Keratinocyte (primary cell): ENCODE measurements around the gene GTF2F1. TPM values are rescaled to one million over a fixed set of nuclear protein-coding genes. Genes with fewer than 3 reads are reported as not detected.

Experiments
- DNase-seq: peaks from one replicate; pipeline ENCODE4 v3.0.0-alpha.2; 2011; ENCODE audit warnings: low read depth, missing footprints, low spot score
- FAIRE-seq: peaks from 2 replicates; lab custom pipeline; 2011; peaks lifted over from hg19 to GRCh38; lab: Jason Lieb, UNC
- H2AFZ ChIP-seq: 2 replicates; pipeline ENCODE4 v1.6.0; 2012; ENCODE audit warnings: low read length, control low read depth, inconsistent platforms; ENCODE audit not compliant: control insufficient read depth
- H3K27ac ChIP-seq: 2 replicates; pipeline ENCODE4 v1.5.1; 2011; ENCODE audit warnings: low read length; ENCODE audit not compliant: control insufficient read depth, insufficient read depth
- H3K27me3 ChIP-seq: 3 replicates; pipeline ENCODE4 v1.6.0; 2011; ENCODE audit warnings: low read length; ENCODE audit not compliant: control insufficient read depth, insufficient read depth; ENCODE audit errors: extremely low read depth
- H3K36me3 ChIP-seq, 2 experiments: 2 replicates in 1 of 2; 3 replicates in 1 of 2; pipeline ENCODE4 v1.5.1; 2011; ENCODE audit warnings: low read length in 2 of 2, mild to moderate bottlenecking in 1 of 2; ENCODE audit not compliant: control insufficient read depth in 2 of 2, insufficient read depth in 2 of 2; ENCODE audit errors: extremely low read depth in 1 of 2
- H3K4me1 ChIP-seq: 3 replicates; pipeline ENCODE4 v1.5.1; 2011; ENCODE audit warnings: low read length; ENCODE audit not compliant: control insufficient read depth, insufficient read depth; ENCODE audit errors: extremely low read depth
- H3K4me2 ChIP-seq: 3 replicates; pipeline ENCODE4 v1.6.0; 2011; ENCODE audit warnings: low read depth, low read length; ENCODE audit not compliant: control insufficient read depth, insufficient read depth; ENCODE audit errors: extremely low read depth
- H3K4me3 ChIP-seq, 3 experiments: fragments of 200-600 bp in 1 of 3; sonication (generic) in 1 of 3; 2 replicates in 2 of 3; 3 replicates in 1 of 3; pipeline ENCODE4 v1.5.1; 2011 to 2016; ENCODE audit warnings: low read length in 3 of 3, mild to moderate bottlenecking in 3 of 3, control low read depth in 2 of 3, inconsistent platforms in 1 of 3, low read depth in 1 of 3, mixed read lengths in 1 of 3, mixed run types in 1 of 3, moderate library complexity in 1 of 3; ENCODE audit not compliant: control insufficient read depth in 2 of 3, insufficient read depth in 2 of 3; ENCODE audit errors: extremely low read depth in 1 of 3
- H3K79me2 ChIP-seq: 2 replicates; pipeline ENCODE4 v1.6.0; 2012; ENCODE audit warnings: low read length; ENCODE audit not compliant: control insufficient read depth, insufficient read depth
- H3K9ac ChIP-seq: 3 replicates; pipeline ENCODE4 v1.6.0; 2011; ENCODE audit warnings: low read length; ENCODE audit not compliant: control insufficient read depth, insufficient read depth; ENCODE audit errors: extremely low read depth
- H3K9me1 ChIP-seq: 3 replicates; pipeline ENCODE4 v1.6.0; 2011; ENCODE audit warnings: low read length; ENCODE audit not compliant: control insufficient read depth, insufficient read depth; ENCODE audit errors: extremely low read depth
- H3K9me3 ChIP-seq: 2 replicates; pipeline ENCODE4 v1.5.1; 2012; ENCODE audit warnings: low read depth, low read length; ENCODE audit not compliant: control insufficient read depth
- H4K20me1 ChIP-seq: 3 replicates; pipeline ENCODE4 v1.6.0; 2011; ENCODE audit warnings: low read length; ENCODE audit not compliant: control insufficient read depth, insufficient read depth; ENCODE audit errors: extremely low read depth
- CTCF ChIP-seq, 3 experiments: IDR thresholded peaks in 1 of 3; conservative IDR thresholded peaks in 1 of 3; optimal IDR thresholded peaks in 1 of 3; 2 replicates in 2 of 3; 3 replicates in 1 of 3; pipeline versions ENCODE3 to v1.5.1; 2011; ENCODE audit warnings: low read length in 3 of 3, mild to moderate bottlenecking in 3 of 3, moderate library complexity in 2 of 3, control low read depth in 1 of 3, inconsistent platforms in 1 of 3; ENCODE audit not compliant: insufficient read depth in 2 of 3; ENCODE audit errors: extremely low read depth in 1 of 3
- EZH2 ChIP-seq: IDR thresholded peaks from one replicate; pipeline ENCODE4 v1.6.1; 2012; ENCODE audit warnings: inconsistent platforms, mild to moderate bottlenecking, low read length, moderate library complexity
- dilution Hi-C: fragments of 300-500 bp; cut with MboI; formaldehyde crosslinking; loops from one replicate; pipeline ENCODE4 v1.7.0; 2020; ENCODE audit warnings: low sequenced_read_pairs; ENCODE audit not compliant: extremely low pct_ligation_motif_present
- polyA plus RNA-seq, 5 experiments: library from polyadenylated mRNA; depleted of rRNA in 3 of 5; stranded (reverse) in 3 of 5; stranded (forward) in 1 of 5; unstranded in 1 of 5; fragments of >200 nt; gene quantifications; 1 replicate in 1 of 5; 2 replicates in 3 of 5; 3 replicates in 1 of 5; pipeline versions ENCODE4 v1.2.1 to v1.2.3, GENCODE V29; 2011 to 2012; ENCODE audit warnings: missing spikeins in 2 of 5, low read depth in 1 of 5, low replicate concordance in 1 of 5

GTF2F1 gene
- polyA plus RNA-seq, 1 donor (not counting 4 experiments of a cell fraction or from before 2014, with no cell fraction given): 37.3 TPM

GRCh38 chr19:6340493-6341201, 52.3 kb downstream of the GTF2F1 start:
- no peaks in the 10 kb centered on the region for H3K36me3 ChIP-seq
- H3K9ac ChIP-seq: no peak overlapping the region
- H3K9me1 ChIP-seq: no peaks in the 10 kb centered on the region
- no peak overlapping the region for H3K4me2 ChIP-seq
- FAIRE-seq (no peak), DNase-seq (no peak)
- H3K9me3 ChIP-seq: no peaks in the 10 kb centered on the region
- no peak for TF ChIP-seq CTCF (optimal IDR thresholded peaks at IDR 0.05 in 1 of 3, IDR thresholded peaks at IDR 0.05 in 1 of 3, conservative IDR thresholded peaks at IDR 0.05 in 1 of 3; ENCODE audit: extremely low read depth in 1 of 3, insufficient read depth in 2 of 3, low read length in 3 of 3)
- TF ChIP-seq EZH2: no peak
- H3K27ac ChIP-seq: no peak overlapping the region
- no peak overlapping the region for H3K4me3 ChIP-seq
- no peaks in the 10 kb centered on the region for H3K27me3 ChIP-seq
- no peaks in the 10 kb centered on the region for H4K20me1 ChIP-seq
- no peaks in the 10 kb centered on the region for H3K4me1 ChIP-seq
- H3K79me2 ChIP-seq: no peaks in the 10 kb centered on the region
- no peak overlapping the region for H2AFZ ChIP-seq
- dilution Hi-C loops: no loop called here

GRCh38 chr19:6334490-6335285, 58.3 kb downstream of the GTF2F1 start:
- Histone ChIP-seq H3K27me3 (peaks cover 5% of the 10 kb centered on the region), H3K36me3 (no peaks in the 10 kb centered on the region), H3K9me3 (no peaks in the 10 kb centered on the region), H3K4me3 (no peak overlapping the region), H3K79me2 (no peaks in the 10 kb centered on the region), H4K20me1 (no peaks in the 10 kb centered on the region), H3K9ac (no peak overlapping the region), H3K4me1 (no peaks in the 10 kb centered on the region), H3K27ac (no peak overlapping the region), H2AFZ (no peak overlapping the region), H3K4me2 (no peak overlapping the region), H3K9me1 (no peaks in the 10 kb centered on the region)
- TF ChIP-seq CTCF (optimal IDR thresholded peaks at IDR 0.05 in 1 of 3, IDR thresholded peaks at IDR 0.05 in 1 of 3, conservative IDR thresholded peaks at IDR 0.05 in 1 of 3; ENCODE audit: extremely low read depth in 1 of 3, insufficient read depth in 2 of 3, low read length in 3 of 3) (no peak), EZH2 (no peak)
- DNase-seq (no peak), FAIRE-seq (no peak)
- dilution Hi-C loops: no loop called here
